SH-SY5Y (cell line): ENCODE results near the gene B3GALT6.

ENCODE experiments used
- GATA2 ChIP-seq: IDR thresholded peaks from 2 replicates; pipeline ENCODE4 v1.6.1; 2011; ENCODE audit warnings: mild to moderate bottlenecking, low read depth, low read length
- GATA3 ChIP-seq: IDR thresholded peaks from 2 replicates; pipeline ENCODE4 v1.6.1; 2011; ENCODE audit warnings: low read depth, mild to moderate bottlenecking, low read length, moderate library complexity

B3GALT6 gene

GRCh38 chr1:1281533-1282321, 49.7 kb downstream of the B3GALT6 start:
- no peak for TF ChIP-seq GATA2
- no peak for TF ChIP-seq GATA3

DNA sequence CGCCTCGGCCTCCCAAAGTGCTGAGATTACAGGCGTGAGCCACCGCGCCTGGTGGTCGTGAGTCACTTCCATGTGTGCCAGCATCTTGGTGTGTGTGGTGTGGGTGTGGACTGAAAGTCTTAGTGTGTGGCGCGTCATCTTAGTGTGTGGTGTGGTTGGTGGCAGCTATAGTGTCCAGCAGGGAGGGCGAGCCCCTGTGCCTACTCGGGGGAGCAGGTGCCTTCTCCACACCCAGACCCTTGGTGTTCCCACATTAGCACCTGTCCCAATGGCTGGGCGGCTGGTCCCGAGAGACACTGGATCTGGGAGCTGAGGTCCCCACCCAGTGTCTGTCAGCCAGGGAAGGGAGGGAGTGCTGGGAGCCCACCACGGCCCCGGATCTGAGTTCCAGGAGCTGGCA, 51.0 kb downstream of the B3GALT6 start:
- TF ChIP-seq GATA3, result no peak
- TF ChIP-seq GATA2, result no peak

- no peak for TF ChIP-seq GATA2
- no peak for TF ChIP-seq GATA3
Measured at GRCh38 chr1:1283821-1284220, 51.8 kb downstream of the B3GALT6 start.
